Suprapubic skin (tissue), 4 donors: Measurements from ENCODE around the gene LHFPL3. TPM values are rescaled to one million over a fixed set of nuclear protein-coding genes. Genes with fewer than 3 reads are reported as not detected.

Experiments
- DNase-seq, 2 donors: peaks; one replicate each; pipeline ENCODE4 v3.0.0-alpha.2; 2019; ENCODE audit warnings: low spot score in 2 of 2
- H3K27ac ChIP-seq: fragments of 200-600 bp; sonication (generic); one replicate; pipeline ENCODE4 v1.5.1; 2019
- H3K27me3 ChIP-seq: fragments of 200-600 bp; sonication (generic); one replicate; pipeline ENCODE4 v1.5.1; 2019
- H3K36me3 ChIP-seq: fragments of 200-600 bp; sonication (generic); one replicate; pipeline ENCODE4 v1.5.1; 2019
- H3K4me1 ChIP-seq: fragments of 200-600 bp; sonication (generic); one replicate; pipeline ENCODE4 v1.5.1; 2019
- H3K4me3 ChIP-seq: fragments of 200-600 bp; sonication (generic); one replicate; pipeline ENCODE4 v1.5.1; 2019; ENCODE audit warnings: mild to moderate bottlenecking
- H3K9me3 ChIP-seq: fragments of 200-600 bp; sonication (generic); one replicate; pipeline ENCODE4 v1.5.1; 2019
- CTCF ChIP-seq, 2 donors: fragments of 200-600 bp in 1 of 2; fragments of 450-650 bp in 1 of 2; sonication (generic) in 1 of 2; IDR thresholded peaks; one replicate each; pipeline ENCODE4 v1.5.1; 2016 to 2019; ENCODE audit warnings: antibody characterized with exemption in 2 of 2, mild to moderate bottlenecking in 1 of 2, moderate library complexity in 1 of 2
- EP300 ChIP-seq: sonication (generic); formaldehyde crosslinking; IDR thresholded peaks from one replicate; pipeline ENCODE4 v1.6.1; 2017; ENCODE audit warnings: antibody characterized with exemption
- POLR2A ChIP-seq, 2 donors: fragments of 450-650 bp; IDR thresholded peaks; one replicate each; pipeline ENCODE4 v1.6.1; 2017; ENCODE audit warnings: antibody characterized with exemption in 2 of 2, mild to moderate bottlenecking in 2 of 2, moderate library complexity in 2 of 2
- POLR2AphosphoS5 ChIP-seq, 3 donors: sonication (generic); formaldehyde crosslinking; IDR thresholded peaks; one replicate each; pipeline ENCODE4 v1.6.1; 2017; ENCODE audit warnings: antibody characterized with exemption in 3 of 3
- WGBS: methylation state at CpG from one replicate; pipeline ENCODE4 v1.1.5; 2018; 5-methylcytosine and 5-hydroxymethylcytosine counted together
- total RNA-seq, 4 donors: library from RNA; depleted of rRNA; stranded (reverse); fragments of >200 nt; gene quantifications; one replicate each; pipeline ENCODE4 v1.1.0, GENCODE V29; 2016

Gene LHFPL3
- total RNA-seq, 4 donors from 2014 or later: not detected

DNA sequence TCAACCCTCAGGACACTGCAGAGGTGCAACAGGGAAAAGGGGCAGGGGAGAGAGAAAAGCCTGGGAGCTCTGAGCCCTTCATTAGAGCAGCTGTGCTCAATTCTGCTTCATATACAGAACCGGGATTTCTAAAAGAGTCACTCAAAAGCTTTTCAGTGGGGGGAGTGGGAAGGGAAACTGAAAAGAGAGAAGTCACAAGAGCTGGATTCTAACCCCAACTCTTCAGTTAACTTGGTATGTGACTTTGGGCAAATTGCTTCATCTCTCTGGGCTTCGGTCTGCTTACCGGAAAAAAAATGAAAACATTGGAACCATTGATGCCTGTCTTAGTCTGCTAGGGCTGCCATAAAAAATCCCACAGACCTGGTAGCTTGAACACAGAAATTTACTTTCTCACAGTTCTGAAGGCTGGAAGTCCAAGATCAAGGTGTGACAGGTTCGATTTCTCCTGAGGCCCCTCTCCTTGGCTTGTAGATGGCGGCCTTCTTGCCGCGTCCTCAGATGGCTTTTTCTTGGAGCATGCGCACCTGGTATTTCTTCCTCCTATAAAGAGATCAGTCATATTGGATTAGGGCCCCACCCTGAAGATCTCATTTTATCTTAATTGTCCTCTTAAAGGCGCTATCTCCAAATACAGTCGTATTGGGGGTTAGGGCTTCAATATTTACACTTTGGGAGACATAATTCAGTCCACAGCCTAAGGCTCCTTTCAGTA lies 567.3 kb downstream of the LHFPL3 start:
- Histone ChIP-seq H3K27ac (no peak overlapping the region), H3K36me3 (no peaks in the 10 kb centered on the region), H3K4me3 (no peak overlapping the region), H3K4me1 (peaks cover 4% of the 10 kb centered on the region), H3K9me3 (no peaks in the 10 kb centered on the region), H3K27me3 (no peaks in the 10 kb centered on the region)
- TF ChIP-seq CTCF (IDR thresholded peaks at IDR 0.05) (no peak), POLR2A (IDR thresholded peaks at IDR 0.05) (no peak), POLR2AphosphoS5 (IDR thresholded peaks at IDR 0.05) (no peak), EP300 (no peak)
- WGBS: 91% methylated on average over 10 of the region's 10 CpGs
- no peak for DNase-seq

DNA sequence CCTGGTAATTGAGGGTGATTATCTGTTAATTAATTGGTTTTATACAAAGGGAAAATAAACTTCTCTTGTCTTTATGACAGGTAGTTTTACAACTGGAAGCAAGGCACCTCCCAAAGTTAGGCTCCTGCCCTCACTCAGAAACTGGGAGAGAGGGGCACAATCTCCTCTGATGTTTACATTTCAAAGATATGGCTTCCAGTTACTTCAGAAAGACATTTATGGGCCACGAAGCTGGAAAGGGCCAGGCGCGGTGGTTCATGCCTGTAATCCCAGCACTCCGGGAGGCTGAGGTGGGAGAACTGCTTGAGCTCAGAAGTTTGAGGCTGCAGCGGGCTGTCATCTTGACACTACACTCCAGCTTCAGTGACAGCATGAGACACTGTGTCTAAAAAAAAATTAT lies 570.0 kb downstream of the LHFPL3 start:
- Histone ChIP-seq H3K9me3 (no peaks in the 10 kb centered on the region), H3K4me1 (peaks cover 4% of the 10 kb centered on the region), H3K27ac (no peak overlapping the region), H3K27me3 (no peaks in the 10 kb centered on the region), H3K36me3 (no peaks in the 10 kb centered on the region), H3K4me3 (no peak overlapping the region)
- WGBS: 79% methylated on average over 5 of the region's 5 CpGs
- DNase-seq: no peak
- no peak for TF ChIP-seq POLR2A (IDR thresholded peaks at IDR 0.05)
- no peak for TF ChIP-seq POLR2AphosphoS5 (IDR thresholded peaks at IDR 0.05)
- TF ChIP-seq EP300: no peak
- TF ChIP-seq CTCF (IDR thresholded peaks at IDR 0.05): no peak

DNA sequence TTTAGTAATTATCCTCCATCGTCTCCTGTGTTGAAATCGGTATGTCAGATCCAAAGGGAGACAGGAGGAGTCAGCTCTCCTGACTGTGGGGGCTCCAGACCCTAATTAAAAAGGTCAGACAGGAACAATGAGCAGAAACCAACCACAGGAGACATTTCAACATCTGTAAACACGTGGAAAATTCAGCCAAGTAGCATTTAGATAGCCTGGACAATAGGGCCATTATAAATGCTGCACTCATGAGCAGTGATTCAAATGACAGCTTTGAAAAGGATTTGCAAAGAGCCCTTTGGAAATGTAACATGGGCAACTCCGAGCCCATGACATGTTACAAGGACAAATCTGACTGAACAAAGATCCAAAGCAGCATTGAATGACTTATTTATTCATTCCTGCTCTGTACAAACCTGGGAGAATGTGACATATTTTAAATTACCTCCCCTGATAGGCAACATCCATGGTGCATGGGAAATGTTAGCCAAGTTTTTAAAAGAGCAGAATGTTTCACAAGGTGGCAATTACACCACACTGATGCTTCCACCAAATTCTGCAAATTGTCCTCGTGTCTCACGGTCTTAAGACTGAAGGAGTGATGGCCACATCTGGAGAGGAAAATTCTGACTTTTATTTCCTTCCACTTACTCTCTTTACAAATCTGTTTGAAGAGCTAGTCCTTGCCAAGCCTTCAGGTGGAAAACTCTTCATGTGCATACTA lies 572.3 kb downstream of the LHFPL3 start:
- TF ChIP-seq CTCF (IDR thresholded peaks at IDR 0.05) (no peak), EP300 (no peak), POLR2AphosphoS5 (IDR thresholded peaks at IDR 0.05) (no peak), POLR2A (IDR thresholded peaks at IDR 0.05) (no peak)
- no peaks in the 10 kb centered on the region for H3K36me3 ChIP-seq
- no peaks in the 10 kb centered on the region for H3K27me3 ChIP-seq
- no peak overlapping the region for H3K4me3 ChIP-seq
- no peak overlapping the region for H3K27ac ChIP-seq
- no peak for DNase-seq
- WGBS: 67% methylated on average over 6 of the region's 6 CpGs
- no peaks in the 10 kb centered on the region for H3K9me3 ChIP-seq
- peaks cover 4% of the 10 kb centered on the region for H3K4me1 ChIP-seq

DNA sequence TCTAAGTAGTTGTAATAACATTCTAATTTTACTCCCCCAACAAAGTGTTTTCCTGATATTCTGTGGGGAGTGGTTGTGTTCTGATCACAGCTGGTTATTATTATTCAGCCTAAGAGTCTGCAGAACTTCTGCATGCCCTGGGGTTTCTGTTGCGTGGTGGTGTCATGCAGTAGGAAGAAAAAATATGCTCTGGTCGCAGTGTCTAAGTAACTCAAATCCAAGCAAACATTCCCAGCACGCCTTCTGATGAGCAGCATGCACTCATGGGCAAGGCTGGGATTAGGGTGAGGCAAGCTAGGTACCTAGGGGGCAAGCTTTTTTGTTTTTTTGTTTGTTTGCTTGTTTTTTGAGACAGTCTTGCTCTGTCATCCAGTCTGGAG lies 572.8 kb downstream of the LHFPL3 start:
- Histone ChIP-seq H3K27ac (no peak overlapping the region), H3K9me3 (no peaks in the 10 kb centered on the region), H3K27me3 (no peaks in the 10 kb centered on the region), H3K36me3 (no peaks in the 10 kb centered on the region), H3K4me3 (no peak overlapping the region), H3K4me1 (peaks cover 4% of the 10 kb centered on the region)
- 59% methylated on average over 3 of the region's 3 CpGs for WGBS
- TF ChIP-seq EP300: no peak
- no peak for TF ChIP-seq CTCF (IDR thresholded peaks at IDR 0.05)
- DNase-seq: no peak

DNA sequence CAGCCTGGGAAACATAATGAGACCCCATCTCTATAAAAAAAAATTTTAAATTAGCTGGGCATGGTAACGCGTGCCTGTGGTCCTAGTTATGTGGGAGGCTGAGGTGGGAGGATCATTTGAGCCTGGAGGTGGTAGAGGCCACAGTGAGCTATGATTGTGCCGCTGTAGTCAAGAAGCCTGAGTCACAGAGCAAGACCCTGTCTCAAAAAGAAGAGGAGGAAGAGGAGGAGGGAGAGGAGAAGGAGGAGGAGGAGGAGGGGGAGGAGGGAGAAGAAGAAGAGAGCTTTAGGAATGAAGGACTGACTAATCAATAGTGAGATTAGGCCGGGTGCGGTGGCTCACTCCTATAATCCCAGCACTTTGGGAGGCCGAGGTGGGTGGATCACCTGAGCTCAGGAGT lies 573.8 kb downstream of the LHFPL3 start:
- WGBS: 93% methylated on average over 6 of the region's 6 CpGs

More for the DNA sequence above, 573.8 kb downstream of the LHFPL3 start:
- Histone ChIP-seq H3K9me3 (no peaks in the 10 kb centered on the region), H3K27me3 (no peaks in the 10 kb centered on the region), H3K4me3 (no peak overlapping the region), H3K4me1 (peaks cover 4% of the 10 kb centered on the region), H3K36me3 (no peaks in the 10 kb centered on the region), H3K27ac (no peak overlapping the region)
- DNase-seq: no peak
- TF ChIP-seq POLR2AphosphoS5 (IDR thresholded peaks at IDR 0.05) (no peak), CTCF (IDR thresholded peaks at IDR 0.05) (no peak), EP300 (no peak), POLR2A (IDR thresholded peaks at IDR 0.05) (no peak)
